Hypothalamus (tissue), 51 donors: ENCODE measurements around the gene TMEM30A.

ENCODE experiments used
- DNase-seq, 51 donors: peaks; one replicate each; lab custom pipeline; 2025; lab: John Stamatoyannopoulos, UW

Gene TMEM30A

DNA sequence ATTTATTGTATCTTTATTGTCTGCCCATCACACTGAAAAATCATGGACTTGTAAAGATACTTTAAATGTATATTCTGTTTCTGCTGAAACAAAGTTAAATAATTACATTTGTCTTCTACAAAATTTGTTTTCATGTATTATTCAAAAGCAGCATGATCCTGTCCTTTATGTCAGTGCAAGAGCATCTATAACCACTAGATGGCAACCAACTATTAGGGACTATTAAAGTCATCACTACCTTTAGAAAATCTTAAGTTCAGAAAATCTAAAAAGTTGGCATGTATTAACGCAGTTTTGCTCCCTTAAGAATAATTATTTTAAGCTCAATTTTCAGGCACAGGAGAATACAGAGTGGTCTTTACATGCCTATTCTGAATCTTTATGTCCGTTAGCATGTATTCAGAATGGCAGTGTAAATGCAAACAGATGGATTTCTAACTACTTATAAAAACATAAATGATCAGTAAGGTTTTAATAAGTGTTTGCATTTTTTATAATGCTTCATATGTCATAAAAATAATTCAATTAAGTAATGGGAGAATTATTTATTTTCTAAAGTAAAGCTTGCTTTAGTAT is 17.8 kb downstream of the TMEM30A start:
- DNase-seq = peak in 1 of 51 donors; percentile 26

GRCh38 chr6:75263401-75263750 is 21.2 kb downstream of the TMEM30A start:
- DNase-seq = no peak

DNA sequence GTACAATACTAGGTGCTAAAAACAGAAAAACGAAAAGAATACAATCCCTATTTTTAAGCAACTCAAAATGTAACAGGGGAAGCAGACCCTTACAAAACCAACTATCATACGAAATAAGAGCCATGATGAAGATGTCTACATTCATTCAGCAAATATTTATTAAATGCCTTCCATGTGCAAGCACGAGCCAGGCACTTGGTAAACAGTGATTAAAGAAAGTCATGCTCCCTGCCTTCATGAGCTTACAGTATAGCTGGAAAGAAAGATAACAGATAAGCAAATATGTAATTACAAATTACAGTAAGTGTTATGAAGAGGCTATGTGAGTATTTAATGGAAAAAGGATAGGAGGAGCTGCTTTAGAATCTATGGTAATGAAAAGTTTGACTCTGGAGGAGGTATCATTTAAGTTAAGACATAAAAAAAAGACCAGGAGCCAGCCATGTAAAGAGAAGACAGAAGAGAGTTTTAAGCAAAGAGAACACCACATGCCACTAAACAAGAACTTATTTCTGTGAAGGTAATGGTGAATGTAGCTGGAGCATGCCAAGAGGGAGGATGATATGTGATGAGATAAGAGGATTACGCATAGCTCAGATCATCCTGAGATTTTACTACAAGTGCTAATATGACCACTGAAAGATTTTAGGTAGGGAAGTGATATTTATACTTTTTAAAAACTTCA is 21.7 kb downstream of the TMEM30A start:
- DNase-seq = no peak

GRCh38 chr6:75261299-75261698 is 23.3 kb downstream of the TMEM30A start:
- DNase-seq = no peak

DNA sequence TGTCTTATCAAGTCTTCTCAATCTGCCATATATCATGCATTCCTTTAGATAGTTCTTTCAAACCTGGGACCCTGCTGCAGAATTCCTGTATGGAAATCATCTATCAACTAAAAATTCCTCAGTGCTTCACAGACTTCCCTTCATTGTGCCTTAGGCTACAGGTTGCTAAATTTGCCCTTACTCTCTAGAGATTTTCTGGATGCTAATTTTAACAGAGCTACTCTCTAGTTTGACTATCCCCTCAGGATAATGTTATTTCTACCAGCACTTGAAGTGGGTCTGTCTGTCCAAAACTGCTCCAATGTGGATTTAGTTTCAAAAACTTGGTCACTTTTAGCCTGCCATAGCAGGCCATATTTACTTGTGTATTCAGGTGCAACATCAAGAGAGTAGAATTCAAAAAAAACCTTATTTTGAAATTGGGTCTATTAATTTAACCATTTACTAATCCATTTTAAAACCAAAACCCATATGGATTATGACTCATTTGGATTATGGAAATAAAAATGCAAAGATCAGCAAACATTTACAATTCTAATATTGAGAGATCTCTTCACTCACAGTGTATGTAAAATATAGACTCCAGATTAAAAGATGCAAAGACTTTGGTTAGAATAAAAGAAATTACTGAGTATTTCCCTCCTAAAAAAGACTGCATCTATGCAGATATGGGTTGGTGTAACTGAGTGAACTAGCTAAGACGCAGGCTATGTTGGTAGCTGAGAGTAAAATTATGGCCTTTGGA is 27.1 kb downstream of the TMEM30A start:
- no peak for DNase-seq

GRCh38 chr6:75250552-75250951 is 34.0 kb downstream of the TMEM30A start:
- no peak for DNase-seq

DNA sequence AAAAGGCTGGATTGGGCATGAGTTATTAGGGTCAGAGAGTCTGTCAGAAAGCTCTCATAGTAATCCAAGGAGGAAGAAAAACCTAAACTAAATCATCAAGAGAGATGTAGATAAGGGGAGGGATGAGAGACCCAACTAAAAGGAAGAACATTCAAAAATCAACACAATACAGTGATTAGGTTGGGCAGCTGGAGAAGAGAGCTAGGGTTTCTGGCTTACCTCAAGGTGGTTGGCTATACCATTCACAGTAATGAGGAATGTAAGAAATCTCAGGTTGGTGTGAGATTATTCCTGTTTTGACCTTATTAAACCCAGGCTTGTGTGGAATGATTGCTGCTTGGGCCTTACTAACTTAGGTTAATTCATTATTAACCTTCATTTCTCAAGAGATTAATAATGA is 34.8 kb downstream of the TMEM30A start:
- DNase-seq = no peak

DNA sequence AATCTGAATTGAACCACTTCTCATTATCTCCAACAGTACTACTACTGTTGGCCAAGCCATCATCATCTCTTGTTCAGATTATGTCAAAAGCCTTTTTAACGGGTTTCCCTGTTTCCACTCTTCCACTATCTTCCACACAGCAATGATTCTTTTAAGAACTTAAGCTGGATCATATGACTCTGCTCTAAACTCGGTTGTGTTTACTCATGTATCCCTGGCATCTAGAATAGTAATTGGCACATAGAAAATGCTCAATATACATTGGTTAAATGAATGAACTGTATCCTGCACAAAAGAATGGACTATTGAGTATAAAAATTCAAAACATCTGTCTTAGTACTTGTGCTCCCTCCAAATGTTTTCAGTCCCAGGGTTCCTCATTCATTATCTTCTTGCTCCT is 38.2 kb downstream of the TMEM30A start:
- no peak for DNase-seq

- DNase-seq = peak in 10 of 51 donors; percentile 3 to 43 (median 34)
Observed at GRCh38 chr6:75244063-75244584, 40.5 kb downstream of the TMEM30A start.

GRCh38 chr6:75243333-75244062 is 41.1 kb downstream of the TMEM30A start, which contains the start of gene COX7A2:
Gene COX7A2 (minus strand): TSS chr6:75243801. CDS start chr6:75243734, 67 bp downstream.
- peak; percentile 41 to 96 (median 87) for DNase-seq

DNA sequence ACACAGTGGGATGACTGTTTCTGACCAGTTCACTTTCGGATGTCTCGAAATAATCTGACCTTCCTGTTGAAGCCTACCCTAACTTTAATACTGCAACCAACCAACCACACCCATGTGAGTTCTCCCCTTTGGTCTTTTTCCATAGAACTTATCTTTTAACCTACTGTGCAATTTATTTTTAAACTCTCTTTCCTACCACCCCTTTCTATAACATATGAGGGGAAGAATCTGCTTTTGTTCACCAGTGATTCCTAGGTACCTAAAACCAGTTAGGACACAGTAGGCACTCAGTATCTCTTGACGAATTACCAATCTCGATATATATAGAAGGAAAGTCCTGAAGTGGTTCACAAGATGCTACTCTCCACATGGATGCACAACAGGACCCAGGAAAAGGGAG is 48.0 kb downstream of the TMEM30A start:
- DNase-seq = no peak

- DNase-seq = no peak
Observed at GRCh38 chr6:75235271-75235670, 49.3 kb downstream of the TMEM30A start.

GRCh38 chr6:75234126-75234865 is 50.3 kb downstream of the TMEM30A start:
- peak in 20 of 51 donors; percentile 1 to 39 (median 18) for DNase-seq

GRCh38 chr6:75233092-75233615 is 51.4 kb downstream of the TMEM30A start:
- no peak for DNase-seq

- DNase-seq = peak in 5 of 51 donors; percentile 7 to 64 (median 15)
Observed at GRCh38 chr6:75230484-75231325, 53.9 kb downstream of the TMEM30A start.

DNA sequence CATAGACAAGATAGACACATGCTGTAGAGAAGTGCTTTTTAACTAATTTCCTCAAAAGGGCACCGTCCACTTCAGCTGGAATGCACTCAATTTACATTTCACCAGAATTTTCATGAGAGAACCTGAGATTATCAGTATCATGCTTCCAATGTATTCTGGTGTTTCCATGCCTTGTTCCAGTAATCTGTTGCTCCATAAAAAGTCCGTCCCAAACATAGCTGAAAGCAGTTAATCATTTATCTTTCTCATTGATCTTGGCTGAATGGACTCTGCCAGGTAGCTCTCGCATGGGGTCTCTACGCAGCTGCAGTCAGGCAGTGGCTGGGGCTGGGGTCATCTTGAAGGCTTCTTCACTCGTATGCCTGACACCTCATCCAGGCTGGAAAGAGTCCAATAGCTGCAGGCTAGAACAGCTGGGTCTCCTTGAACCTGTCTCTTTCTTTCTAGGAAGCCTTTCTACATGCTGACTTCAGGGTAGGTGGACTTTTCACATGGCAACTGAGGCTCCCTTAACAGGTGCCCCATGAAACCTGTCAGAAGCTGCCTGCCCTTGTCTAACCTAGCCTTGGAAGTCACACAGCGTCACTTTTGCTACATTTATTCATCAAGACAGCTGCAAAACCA is 60.2 kb downstream of the TMEM30A start:
- no peak for DNase-seq

GRCh38 chr6:75223428-75223827 is 61.2 kb downstream of the TMEM30A start:
- DNase-seq = no peak

- DNase-seq = no peak
Observed at GRCh38 chr6:75222261-75222660, 62.3 kb downstream of the TMEM30A start.
